ENCODE results near the gene CES2.

CES2 gene

GRCh38 chr16:66948837-66949225 is 13.5 kb downstream of the CES2 start:
- H3K4me2 ChIP-seq (ENCODE audit: low read depth, low read length, poor library complexity, severe bottlenecking) = no peak overlapping the region
- no peak overlapping the region for H3K9ac ChIP-seq (ENCODE audit: low read length)
- no peaks in the 10 kb centered on the region for H4K20me1 ChIP-seq (ENCODE audit: low read depth, low read length)
- no peaks in the 10 kb centered on the region for H3K9me3 ChIP-seq (ENCODE audit: insufficient read depth, low read length)
- no peaks in the 10 kb centered on the region for H3K27me3 ChIP-seq (ENCODE audit: low read length)
- H2AFZ ChIP-seq (ENCODE audit: low read depth, low read length, severe bottlenecking) = no peak overlapping the region
- H3K27ac ChIP-seq (ENCODE audit: low read depth, low read length) = no peak overlapping the region
- H3K4me3 ChIP-seq (ENCODE audit: insufficient read depth, low read length, poor library complexity, severe bottlenecking) = no peak overlapping the region
- no peaks in the 10 kb centered on the region for H3F3A ChIP-seq (ENCODE audit: insufficient read depth)
- H3K9me2 ChIP-seq (replicated peaks; ENCODE audit: insufficient read depth, low read length) = no peaks in the 10 kb centered on the region
- no peak for TF ChIP-seq CTCF (IDR thresholded peaks at IDR 0.05; ENCODE audit: insufficient read depth, low read length, poor library complexity, severe bottlenecking)
- TF ChIP-seq EZH2phosphoT487 (conservative IDR thresholded peaks at IDR 0.05; ENCODE audit: low read length) = no peak
- no peaks in the 10 kb centered on the region for H3K36me3 ChIP-seq (ENCODE audit: low read length)
- H3K79me2 ChIP-seq (ENCODE audit: insufficient read depth, low read length) = no peaks in the 10 kb centered on the region

- no peak overlapping the region for H2AFZ ChIP-seq (ENCODE audit: low read depth, low read length, severe bottlenecking)
- no peaks in the 10 kb centered on the region for H3K9me2 ChIP-seq (replicated peaks; ENCODE audit: insufficient read depth, low read length)
- TF ChIP-seq CTCF (IDR thresholded peaks at IDR 0.05; ENCODE audit: insufficient read depth, low read length, poor library complexity, severe bottlenecking) (no peak), EZH2phosphoT487 (conservative IDR thresholded peaks at IDR 0.05; ENCODE audit: low read length) (no peak)
- H3K4me2 ChIP-seq (ENCODE audit: low read depth, low read length, poor library complexity, severe bottlenecking) = no peak overlapping the region
- no peak overlapping the region for H3K4me3 ChIP-seq (ENCODE audit: insufficient read depth, low read length, poor library complexity, severe bottlenecking)
- H4K20me1 ChIP-seq (ENCODE audit: low read depth, low read length) = no peaks in the 10 kb centered on the region
- H3K9ac ChIP-seq (ENCODE audit: low read length) = no peak overlapping the region
- no peaks in the 10 kb centered on the region for H3K9me3 ChIP-seq (ENCODE audit: insufficient read depth, low read length)
- H3K27me3 ChIP-seq (ENCODE audit: low read length) = no peaks in the 10 kb centered on the region
- H3K27ac ChIP-seq (ENCODE audit: low read depth, low read length) = no peak overlapping the region
- H3K36me3 ChIP-seq (ENCODE audit: low read length) = no peaks in the 10 kb centered on the region
- H3F3A ChIP-seq (ENCODE audit: insufficient read depth) = no peaks in the 10 kb centered on the region
- H3K79me2 ChIP-seq (ENCODE audit: insufficient read depth, low read length) = no peaks in the 10 kb centered on the region
Measured at GRCh38 chr16:66949472-66949871, 14.2 kb downstream of the CES2 start.

DNA sequence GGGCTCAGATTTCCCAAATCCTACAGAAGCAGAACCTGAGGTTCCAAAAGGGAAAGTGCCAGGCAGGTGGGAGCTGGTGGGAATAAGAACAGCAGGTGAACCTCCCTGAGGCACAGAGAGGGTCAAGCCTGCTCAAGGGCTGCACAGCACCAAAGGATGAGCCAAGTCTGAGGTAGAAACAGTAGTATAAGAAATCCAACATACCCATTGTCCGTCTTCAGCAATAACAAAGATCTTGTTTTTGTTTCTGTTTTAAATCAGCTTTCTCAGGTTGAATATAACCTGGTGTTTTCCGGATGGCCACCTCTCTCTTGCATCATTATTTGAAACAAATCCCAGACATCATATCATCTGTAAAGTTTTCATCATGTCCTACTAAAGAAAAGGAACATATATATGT is 15.1 kb downstream of the CES2 start:
- Histone ChIP-seq H3K27ac (ENCODE audit: low read depth, low read length) (no peak overlapping the region), H3K79me2 (ENCODE audit: insufficient read depth, low read length) (no peaks in the 10 kb centered on the region), H3K9ac (ENCODE audit: low read length) (no peak overlapping the region), H3K9me3 (ENCODE audit: insufficient read depth, low read length) (no peaks in the 10 kb centered on the region), H4K20me1 (ENCODE audit: low read depth, low read length) (no peaks in the 10 kb centered on the region), H3K27me3 (ENCODE audit: low read length) (no peaks in the 10 kb centered on the region), H2AFZ (ENCODE audit: low read depth, low read length, severe bottlenecking) (no peak overlapping the region), H3K36me3 (ENCODE audit: low read length) (no peaks in the 10 kb centered on the region), H3F3A (ENCODE audit: insufficient read depth) (no peaks in the 10 kb centered on the region), H3K9me2 (replicated peaks; ENCODE audit: insufficient read depth, low read length) (no peaks in the 10 kb centered on the region), H3K4me2 (ENCODE audit: low read depth, low read length, poor library complexity, severe bottlenecking) (no peak overlapping the region), H3K4me3 (ENCODE audit: insufficient read depth, low read length, poor library complexity, severe bottlenecking) (no peak overlapping the region)
- no peak for TF ChIP-seq EZH2phosphoT487 (conservative IDR thresholded peaks at IDR 0.05; ENCODE audit: low read length)
- no peak for TF ChIP-seq CTCF (IDR thresholded peaks at IDR 0.05; ENCODE audit: insufficient read depth, low read length, poor library complexity, severe bottlenecking)
